G401 (cell line): ENCODE measurements around the gene WDR75. TPM values are rescaled to one million over a fixed set of nuclear protein-coding genes. Genes with fewer than 3 reads are reported as not detected.

Experiments
- DNase-seq: peaks from one replicate; pipeline ENCODE4 v3.0.0-alpha.2; 2015; ENCODE audit warnings: low spot score
- in situ Hi-C: cut with HindIII; loops from 2 replicates; pipeline ENCODE4 v1.10.0; 2016; ENCODE audit warnings: low sequenced_read_pairs, mixed read lengths
- total RNA-seq: library from RNA; depleted of rRNA; stranded (reverse); fragments of >200 nt; shearing (Covaris generic); gene quantifications from 2 replicates; pipeline ENCODE4 v1.2.3, GENCODE V29; 2014

Gene WDR75
- total RNA-seq, 1 experiment from 2014 or later, result 107 TPM

DNA sequence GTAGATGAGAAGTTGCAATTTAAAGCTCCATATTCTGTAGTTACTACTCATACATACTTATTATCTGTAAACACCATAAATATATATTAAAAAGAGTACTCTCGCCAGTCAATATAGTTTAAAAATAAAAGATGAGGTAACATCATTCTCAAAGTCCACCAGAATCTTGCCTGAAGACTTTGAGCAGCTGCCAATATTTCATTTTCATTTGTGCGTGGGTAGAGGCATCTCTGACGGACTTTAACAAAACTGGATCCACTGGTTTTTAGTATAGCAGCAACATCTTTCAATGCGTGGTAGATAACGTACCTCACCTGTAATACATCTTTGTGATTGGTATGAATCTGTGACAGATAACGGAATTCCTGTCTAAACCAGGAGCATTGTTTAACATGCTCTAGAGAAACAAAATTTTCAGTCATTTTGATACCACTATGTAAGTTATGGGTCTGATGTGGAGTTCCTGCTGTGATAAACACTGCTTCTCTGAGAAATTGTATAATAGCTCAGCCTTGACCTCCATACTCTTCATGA is 45.0 kb downstream of the WDR75 start:
- in situ Hi-C loops, result no loop called here
- no peak for DNase-seq

DNA sequence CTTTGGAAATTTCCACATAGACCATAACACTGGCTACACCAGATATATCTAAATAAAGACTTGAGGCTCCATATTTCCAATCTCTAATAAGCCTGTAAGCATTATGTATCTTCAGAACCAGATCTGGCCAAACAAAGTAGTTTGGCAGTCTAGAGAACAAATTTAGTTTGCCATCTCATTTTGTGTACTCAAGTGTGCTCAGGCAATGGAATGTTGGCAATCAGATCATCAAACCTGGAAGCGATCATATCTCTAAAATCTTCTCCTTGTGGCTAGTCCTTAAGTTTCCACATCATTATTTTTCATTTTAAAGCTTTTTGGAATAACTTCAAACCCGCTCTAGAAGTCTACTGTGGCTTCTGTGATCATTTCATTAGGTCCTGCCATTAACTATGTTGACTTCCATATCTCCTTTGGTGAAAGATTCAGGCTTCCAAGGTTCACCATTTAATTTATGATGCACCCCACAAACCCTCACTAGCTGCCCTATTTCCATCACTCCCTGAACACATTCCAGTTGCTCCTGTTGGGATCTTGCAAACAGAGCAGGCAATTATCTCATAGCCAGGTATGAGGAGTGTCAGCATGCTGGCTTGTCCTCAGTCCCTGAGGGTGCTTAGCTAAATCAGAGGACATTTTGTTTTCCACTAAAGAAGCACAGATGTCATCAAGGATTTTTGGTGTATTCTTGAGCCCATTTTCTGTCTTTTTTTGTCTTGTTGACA is 46.2 kb downstream of the WDR75 start:
- no peak for DNase-seq
- in situ Hi-C loops, result no loop called here

DNA sequence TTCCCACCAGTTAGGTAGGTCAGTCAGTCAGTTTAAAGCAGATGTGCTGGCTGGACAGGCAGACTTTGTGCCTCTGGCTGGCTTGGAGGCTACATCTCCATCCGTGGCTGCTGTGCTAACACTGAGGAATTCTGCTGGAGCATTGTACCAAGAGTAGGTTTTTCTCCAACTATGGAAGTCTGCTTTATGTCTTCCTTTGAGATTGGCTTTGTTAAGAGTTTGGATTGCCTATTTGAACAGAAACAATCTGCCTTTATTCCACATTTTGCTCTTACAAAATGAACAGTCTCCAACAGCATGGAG is 46.7 kb downstream of the WDR75 start:
- no peak for DNase-seq
- in situ Hi-C loops, result no loop called here

DNA sequence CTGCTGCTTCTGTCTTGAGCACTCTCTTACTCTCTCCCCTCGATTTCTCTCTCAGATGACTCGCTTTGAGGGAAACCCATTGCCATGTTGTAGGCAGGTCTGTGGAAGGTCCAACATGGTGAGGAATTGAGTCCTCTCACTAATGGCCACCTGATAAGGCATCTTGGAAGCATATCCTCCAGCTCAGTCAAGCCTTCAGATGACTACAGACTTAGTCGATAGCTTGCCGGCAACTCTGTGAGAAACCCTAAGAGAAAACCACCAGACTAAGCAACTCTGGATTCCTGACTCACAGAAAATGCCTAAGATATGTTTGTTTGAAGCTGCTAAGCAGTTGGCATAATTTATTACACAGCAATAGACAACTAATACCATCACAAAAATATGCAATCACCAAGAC is 51.2 kb downstream of the WDR75 start:
- no peak for DNase-seq
- in situ Hi-C loops, result no loop called here

DNA sequence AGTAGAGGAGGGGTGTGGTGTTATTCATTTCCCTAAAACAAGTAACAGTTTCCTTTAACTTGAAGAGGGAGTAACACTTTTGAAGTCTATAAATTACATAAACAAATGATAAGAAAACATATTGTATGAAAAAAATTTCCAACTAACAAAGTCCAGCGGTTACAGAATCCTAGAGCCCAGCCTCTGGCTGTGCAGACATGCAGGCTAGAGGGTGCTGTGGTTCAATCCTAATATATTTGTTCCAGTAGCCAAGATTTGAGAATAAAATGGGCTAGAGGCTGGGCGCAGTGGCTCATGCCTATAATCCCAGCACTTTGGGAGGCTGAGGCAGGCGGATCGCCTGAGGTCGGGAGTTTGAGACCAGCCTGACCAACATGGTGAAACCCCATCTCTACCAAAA is 56.9 kb downstream of the WDR75 start:
- no peak for DNase-seq
- in situ Hi-C loops, result no loop called here

DNA sequence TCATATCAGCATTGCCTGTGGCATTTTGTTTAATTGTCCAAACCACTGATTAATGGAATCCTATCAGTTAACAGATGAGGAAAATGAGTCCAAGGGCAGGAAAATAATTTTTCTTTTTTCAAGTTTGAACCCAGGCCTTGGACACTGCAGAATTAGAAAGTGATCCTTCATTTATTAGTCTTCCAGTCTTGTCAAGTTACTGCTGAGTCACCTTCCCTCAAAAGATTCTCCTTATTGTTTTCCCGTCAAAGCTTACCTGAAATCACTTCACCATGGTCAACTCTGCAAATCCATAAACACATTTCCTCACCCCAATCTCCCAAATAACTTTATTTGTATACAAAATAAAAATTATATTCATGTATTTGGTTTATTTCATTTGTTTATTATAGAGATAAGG is 57.9 kb downstream of the WDR75 start:
- DNase-seq, result no peak
- in situ Hi-C loops, result no loop called here

DNA sequence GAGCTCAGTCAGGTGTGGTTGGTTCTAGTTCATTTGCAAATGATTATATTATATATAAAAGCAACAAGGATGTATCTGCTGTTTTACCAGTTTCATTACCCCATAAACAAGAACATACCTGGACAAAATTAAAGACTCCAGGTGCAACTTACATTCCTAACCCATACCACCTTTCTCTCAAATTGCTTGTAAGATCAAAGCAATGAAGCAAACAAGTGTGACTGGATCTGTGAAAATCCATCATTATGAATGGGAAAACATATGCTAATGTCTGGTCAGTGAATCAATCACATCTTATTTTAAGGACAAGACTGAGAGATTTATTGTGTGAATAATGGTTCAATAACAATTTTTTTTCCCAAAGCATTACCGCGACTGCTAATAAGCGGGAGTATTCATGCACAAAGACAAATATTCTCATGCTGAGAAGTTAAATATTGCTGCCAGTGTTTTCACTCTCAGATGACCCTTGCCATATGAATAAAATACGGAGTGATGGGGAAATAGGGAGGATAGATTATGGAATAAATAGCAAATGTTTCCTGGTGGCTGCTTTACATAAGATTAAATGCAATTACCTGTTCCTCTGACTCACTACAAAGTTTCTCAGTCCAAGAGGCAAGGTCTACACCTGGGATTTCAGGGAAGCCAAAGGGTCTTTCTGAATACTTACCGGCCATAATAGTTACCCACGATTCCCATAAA is 59.3 kb downstream of the WDR75 start:
- in situ Hi-C loops, result no loop called here
- DNase-seq, result no peak

DNA sequence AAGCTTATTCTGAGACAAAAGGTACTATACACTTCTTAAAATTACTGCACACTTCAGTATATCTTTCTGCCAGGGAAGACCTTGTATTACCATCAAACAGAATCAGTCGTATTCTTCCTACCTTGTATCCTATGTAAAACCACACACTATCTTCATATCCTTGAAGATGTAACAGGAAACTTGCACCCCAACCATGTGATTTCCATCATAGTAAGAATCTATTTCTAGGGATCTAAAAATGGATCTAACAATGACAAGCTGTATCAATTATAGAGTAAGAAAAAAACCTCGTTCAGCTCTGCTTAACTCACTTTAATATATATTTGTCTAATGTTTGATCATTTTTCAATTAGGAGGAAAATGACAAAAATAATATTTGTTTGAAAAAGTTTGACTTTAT is 60.2 kb downstream of the WDR75 start:
- in situ Hi-C loops, result no loop called here
- DNase-seq, result no peak

DNA sequence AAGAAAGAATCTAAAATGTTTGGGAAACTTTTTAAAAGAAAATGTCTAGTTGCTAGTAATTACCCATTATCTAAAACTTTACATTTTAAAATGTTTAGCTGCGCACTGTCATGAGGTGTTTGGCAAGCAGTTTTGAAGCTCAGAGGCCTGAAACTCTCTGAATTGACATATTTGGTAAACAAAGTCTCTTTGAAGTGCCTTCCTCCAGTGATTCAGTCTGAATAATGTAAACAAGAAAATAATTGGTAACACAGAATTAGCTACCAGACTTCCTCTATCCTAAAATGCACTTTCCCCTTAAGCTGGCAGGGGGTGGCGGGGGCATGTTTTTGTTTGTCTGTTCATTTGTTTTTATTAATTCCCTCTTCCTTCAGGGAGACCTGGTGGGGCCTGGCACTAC is 61.4 kb downstream of the WDR75 start:
- no peak for DNase-seq
- in situ Hi-C loops, result no loop called here

DNA sequence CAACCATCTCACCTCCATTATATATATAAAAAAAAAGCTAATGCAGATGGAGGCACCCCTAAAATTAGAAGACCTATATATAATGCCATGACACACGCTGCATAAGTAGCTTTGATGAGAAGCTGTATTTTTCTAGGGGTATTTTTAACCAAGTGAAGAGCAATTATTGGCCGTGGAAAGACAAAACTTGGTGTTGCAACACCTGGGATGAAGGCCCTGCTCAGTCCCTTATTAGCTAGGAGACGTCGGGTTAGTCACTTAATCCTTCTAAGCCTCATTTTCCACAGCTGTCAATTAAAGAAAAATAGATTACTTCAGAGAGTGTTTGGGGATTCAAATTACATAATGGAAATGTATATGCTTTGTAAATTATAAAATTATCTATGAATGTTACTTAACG is 63.0 kb downstream of the WDR75 start:
- no peak for DNase-seq
- in situ Hi-C loops, result no loop called here

DNA sequence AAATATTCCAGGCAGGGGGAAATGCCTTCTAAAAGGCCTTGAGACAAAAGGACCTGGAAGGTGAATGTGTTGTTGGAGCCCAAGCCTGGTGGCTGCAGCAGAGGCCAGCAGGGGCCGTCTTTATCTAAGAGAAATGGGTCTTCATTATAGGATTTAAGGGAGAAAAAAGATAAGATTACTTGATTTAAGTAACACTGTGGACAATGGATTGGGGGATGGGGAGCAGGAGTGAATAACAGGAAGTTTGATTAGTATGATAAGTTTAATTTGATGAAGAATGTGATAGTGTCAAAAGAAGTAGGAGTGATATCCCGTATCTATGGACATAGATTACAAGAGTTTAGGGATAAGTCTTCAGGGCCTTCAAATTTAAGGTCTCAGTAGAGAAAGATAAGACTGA is 64.2 kb downstream of the WDR75 start:
- no peak for DNase-seq
- in situ Hi-C loops, result no loop called here

DNA sequence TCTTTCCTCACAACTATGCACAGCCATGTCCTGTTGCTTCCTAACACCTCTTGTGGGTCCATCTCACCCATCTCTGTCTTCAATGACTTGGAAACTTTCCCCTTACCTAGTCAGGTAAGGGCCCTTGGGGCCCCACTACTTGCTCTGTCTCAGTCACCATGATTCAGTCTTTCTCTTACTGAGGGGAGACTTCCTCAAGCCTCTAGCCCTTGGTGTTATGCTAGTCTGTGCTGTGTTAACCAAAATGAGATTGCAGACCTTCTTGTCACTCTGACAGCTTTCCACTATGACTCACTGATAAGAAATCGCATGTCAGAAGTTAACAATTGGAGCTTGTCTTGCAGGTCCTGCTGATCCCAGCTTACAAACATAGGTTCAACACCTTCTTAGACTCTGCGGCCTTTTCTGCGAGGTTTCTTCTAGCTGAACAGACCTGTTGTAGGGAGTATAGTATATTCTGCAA is 65.3 kb downstream of the WDR75 start:
- no peak for DNase-seq
- in situ Hi-C loops, result no loop called here

DNA sequence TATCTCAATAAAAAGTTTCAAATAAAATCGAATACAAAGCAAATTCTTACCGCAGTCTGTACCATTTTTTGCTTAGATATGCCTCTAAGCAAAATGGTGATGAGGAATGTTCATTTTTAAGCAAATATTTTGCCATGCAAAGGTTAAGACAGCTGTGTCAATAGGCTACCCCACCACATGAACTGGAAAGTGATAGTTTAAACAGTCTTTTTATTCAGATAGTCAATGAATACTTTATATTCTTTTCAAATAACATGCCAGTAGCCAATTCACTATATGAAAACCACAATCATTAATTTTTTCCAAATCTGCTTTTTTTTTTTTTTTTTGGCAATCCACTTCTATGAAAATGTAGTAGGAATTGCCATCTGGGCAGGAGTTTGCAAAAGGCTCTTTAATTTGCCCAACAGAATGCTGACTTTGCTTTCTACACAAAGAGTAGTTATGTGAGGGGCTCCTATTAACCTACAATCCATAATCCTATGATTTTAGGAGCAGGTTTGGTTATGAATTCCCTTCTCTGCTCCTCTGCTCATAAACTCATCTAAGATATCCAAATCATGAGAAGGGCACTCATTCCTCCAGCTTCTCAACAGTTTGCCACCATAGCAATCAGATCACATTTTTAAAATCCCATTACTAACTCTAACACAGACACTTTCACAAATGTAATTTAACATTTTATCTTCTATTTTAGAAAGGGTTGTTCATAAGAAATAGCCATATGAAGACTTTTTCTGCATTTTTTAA is 70.1 kb downstream of the WDR75 start:
- in situ Hi-C loops, result no loop called here
- DNase-seq, result no peak

DNA sequence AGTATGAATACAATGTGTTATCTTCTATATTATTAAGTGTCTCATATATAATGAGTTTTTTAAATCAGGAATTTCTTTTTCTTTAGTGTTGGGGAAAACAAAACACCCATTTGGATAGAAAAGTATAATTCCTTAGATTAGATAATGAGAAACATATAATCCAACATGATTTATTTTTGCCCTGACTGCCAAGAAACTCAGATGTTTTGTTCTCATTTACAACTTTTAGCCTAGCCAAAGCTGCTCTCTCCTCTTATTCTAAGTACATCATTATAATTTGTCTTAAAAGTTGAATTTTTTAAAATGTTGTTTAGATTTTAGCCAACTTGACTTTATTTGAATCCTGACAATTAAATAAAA is 70.7 kb downstream of the WDR75 start:
- in situ Hi-C loops, result no loop called here

DNA sequence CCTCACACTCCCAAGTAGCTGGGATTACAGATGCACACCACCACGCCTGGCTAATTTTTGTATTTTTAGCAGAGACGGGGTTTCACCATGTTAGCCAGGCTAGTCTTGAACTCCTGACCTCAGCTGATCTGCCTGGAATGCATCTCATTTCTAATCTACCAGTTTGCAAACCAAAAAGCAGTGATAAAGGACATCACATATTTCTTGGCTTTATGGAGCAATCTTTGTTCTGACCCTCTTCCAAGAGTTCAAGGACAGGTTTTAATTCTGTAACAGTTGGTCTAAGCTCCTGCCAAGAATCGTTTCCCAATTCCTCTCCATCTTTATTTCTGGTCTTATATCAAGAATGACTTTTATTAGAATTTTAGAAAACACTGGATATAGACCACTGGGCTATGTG is 71.6 kb downstream of the WDR75 start:
- no peak for DNase-seq
- in situ Hi-C loops, result no loop called here

More for the DNA sequence above, 70.7 kb downstream of the WDR75 start:
- DNase-seq, result no peak

DNA sequence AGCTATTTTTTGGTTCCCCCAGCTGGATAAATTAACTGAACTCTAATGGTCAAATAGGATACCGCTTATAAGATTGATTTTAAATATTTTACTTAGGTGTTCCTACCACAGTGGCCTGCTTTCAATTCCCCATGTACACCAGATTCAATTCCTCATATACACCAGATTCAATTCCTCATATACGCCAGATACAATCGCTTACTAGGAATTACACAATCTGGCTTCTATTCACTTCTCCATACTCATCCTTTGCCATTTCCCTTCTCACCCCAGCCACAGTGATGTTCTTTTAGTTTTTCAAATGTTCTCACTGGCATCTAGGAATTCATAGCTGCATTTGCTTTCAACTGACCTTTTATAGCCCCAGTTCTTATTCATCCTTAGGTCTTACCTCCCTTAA is 72.8 kb downstream of the WDR75 start:
- no peak for DNase-seq
- in situ Hi-C loops, result no loop called here

DNA sequence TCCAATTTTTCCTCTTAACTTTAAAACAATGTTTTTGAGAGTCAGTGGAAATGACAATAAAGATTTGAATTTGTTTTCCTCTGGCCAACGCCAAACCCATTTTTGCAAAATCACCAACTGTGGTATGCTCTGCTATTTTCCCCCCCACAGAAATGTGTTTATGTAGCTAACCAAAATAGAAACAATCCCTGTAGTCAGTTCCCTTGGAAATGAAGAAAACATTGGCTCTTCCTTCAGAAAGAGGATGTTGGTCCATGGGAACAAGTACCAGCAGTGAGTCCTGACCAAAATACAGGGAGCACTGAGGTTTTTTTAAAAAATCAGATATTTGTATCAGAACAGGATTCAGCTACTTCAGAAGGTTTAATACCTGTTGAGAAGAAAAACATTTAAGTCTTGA is 74.0 kb downstream of the WDR75 start:
- DNase-seq, result no peak
- in situ Hi-C loops, result no loop called here

DNA sequence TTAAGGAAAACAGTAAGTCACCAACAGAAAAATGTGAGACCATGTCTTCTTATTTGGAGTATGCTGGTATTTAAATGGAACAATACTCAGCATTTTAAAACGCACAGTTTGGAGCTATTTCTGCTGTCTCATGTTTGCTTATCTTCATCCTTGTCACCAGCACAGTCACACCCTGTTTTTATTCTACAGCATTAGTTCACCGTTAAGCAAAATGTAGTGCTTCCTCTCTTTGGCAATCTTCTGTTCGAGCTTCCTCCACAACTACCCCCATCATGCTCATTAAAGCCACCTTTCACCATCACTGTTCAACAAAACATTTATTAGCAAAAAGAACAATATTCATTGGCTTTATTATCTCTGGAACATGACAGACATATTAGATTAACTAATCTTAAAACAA is 75.3 kb downstream of the WDR75 start:
- no peak for DNase-seq
- in situ Hi-C loops, result no loop called here

DNA sequence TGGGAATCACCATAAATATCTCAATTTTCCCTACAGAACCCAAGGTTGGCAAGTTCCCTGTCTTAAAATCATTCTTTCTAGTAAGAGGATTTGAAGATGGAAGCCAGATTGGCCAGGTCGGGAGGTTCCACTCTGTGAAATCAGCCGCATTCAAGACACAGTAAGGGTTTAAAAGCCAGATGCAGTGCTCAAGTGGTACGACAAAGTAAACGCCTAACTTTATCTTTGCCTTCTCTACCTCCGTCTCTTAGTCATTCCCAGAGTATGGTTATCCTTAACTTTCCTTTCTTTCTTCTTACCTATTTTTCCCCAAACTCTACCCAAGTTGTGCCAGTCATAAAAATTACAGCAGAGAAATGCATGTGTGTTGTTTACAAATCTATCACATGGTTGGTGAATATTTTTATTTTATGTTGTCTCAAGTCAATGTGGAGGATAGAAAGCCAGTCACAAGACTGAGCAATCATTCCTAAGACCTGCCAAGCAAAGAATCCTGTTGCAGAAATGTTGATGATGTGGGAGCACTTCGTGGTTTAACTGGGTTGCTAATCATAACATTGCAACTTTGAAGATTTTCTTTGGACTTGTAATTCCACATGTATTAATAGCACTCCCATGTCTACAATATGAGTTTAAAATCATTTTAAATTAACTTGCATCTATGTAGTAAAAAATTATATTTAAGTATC is 76.7 kb downstream of the WDR75 start:
- in situ Hi-C loops, result no loop called here
- no peak for DNase-seq
